Measurements from ENCODE around the gene PPP1R26. TPM values are rescaled to one million over a fixed set of nuclear protein-coding genes. Genes with fewer than 3 reads are reported as not detected.

Gene PPP1R26
- total and polyA plus RNA-seq, 2 of the 8 experiments (the other 6 are each of a cell fraction or from before 2014, with no cell fraction given) = 9.8 to 32.7 TPM

DNA sequence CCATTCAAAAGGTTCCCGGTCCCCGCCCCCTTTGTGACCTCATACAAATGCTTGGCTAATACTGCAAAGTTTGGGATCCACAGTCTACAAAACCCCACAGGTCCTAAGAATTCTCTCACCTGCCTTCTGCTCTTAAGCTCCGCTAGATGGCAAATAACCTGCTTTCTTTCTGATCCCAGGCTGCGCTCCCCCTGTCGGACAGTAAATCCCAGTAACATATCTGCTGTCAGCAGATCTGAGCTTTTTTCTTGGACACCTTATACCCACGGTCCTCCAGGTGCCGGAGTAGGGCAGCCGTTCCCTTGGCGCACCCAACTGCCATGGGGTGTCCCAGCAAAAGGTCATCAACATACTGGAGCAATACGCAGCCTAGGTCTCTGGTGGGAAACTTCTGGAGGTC is 39.0 kb upstream of the PPP1R26 start:
- Histone ChIP-seq H2AFZ (ENCODE audit: low read length) (no peak overlapping the region), H2BK12ac (ENCODE audit: low read depth, low read length) (no peak overlapping the region), H3K79me2 (ENCODE audit: control insufficient read depth in 1 of 2, insufficient read depth in 2 of 2, low read length in 2 of 2) (no peaks in the 10 kb centered on the region), H4K20me1 (replicated peaks in 1 of 2; ENCODE audit: control insufficient read depth in 1 of 2, insufficient read depth in 2 of 2, low read length in 2 of 2) (no peaks in the 10 kb centered on the region), H3K27me3 (replicated peaks in 1 of 4; ENCODE audit: control insufficient read depth in 3 of 4, extremely low read depth in 1 of 4, insufficient read depth in 3 of 4, low read length in 3 of 4) (no peaks in the 10 kb centered on the region), H3K14ac (ENCODE audit: insufficient read length) (no peak overlapping the region), H3K4me3 (ENCODE audit: extremely low read depth in 1 of 4, insufficient read depth in 2 of 4, low read depth in 3 of 4, low read length in 4 of 4) (no peak overlapping the region), H3K23ac (ENCODE audit: insufficient read length) (no peak overlapping the region), H3K4ac (replicated peaks; ENCODE audit: insufficient read length, low read depth, low read length) (no peak overlapping the region), H3K9ac (replicated peaks in 1 of 4; ENCODE audit: extremely low read depth in 1 of 4, low read depth in 3 of 4, low read length in 3 of 4) (no peak overlapping the region), H2BK15ac (ENCODE audit: low read length) (no peak overlapping the region), H3K9me3 (ENCODE audit: insufficient read depth in 2 of 2, low read depth in 1 of 2, low read length in 1 of 2) (peaks cover 0 to 4% of the 10 kb centered on the region in 2 experiments; a peak in 1 of 4 replicates), H4K91ac (replicated peaks; ENCODE audit: insufficient read length, low read length) (no peak overlapping the region), H3K4me1 (replicated peaks in 1 of 4; ENCODE audit: control insufficient read depth in 3 of 4, insufficient read depth in 4 of 4, low read length in 3 of 4) (no peaks in the 10 kb centered on the region; a peak in 1 of 7 replicates), H2BK120ac (replicated peaks; ENCODE audit: low read depth, low read length) (no peak overlapping the region), H3K27ac (ENCODE audit: low read depth, low read length) (no peak overlapping the region), H3K36me3 (ENCODE audit: control insufficient read depth in 2 of 4, insufficient read depth in 4 of 4, low read length in 3 of 4) (no peaks in the 10 kb centered on the region), H2BK20ac (ENCODE audit: low read length) (no peak overlapping the region), H3K18ac (ENCODE audit: extremely low read depth, low read length) (no peak overlapping the region), H4K5ac (ENCODE audit: insufficient read length, low read depth, low read length) (no peak overlapping the region), H3K23me2 (ENCODE audit: low read depth, low read length) (no peaks in the 10 kb centered on the region), H3K4me2 (ENCODE audit: insufficient read depth in 1 of 2, low read depth in 2 of 2, low read length in 2 of 2) (no peak overlapping the region), H2BK5ac (ENCODE audit: low read depth, low read length) (no peak overlapping the region), H4K8ac (ENCODE audit: extremely low read depth, insufficient read depth, low read length) (no peak overlapping the region), H2AK5ac (ENCODE audit: low read depth, low read length) (no peak overlapping the region), H3K79me1 (ENCODE audit: low read depth, low read length) (no peaks in the 10 kb centered on the region), H3K56ac (replicated peaks; ENCODE audit: insufficient read length, low read depth, low read length) (no peak overlapping the region)
- CTCF ChIA-PET (ENCODE audit: partially characterized antibody) = interaction anchor here (0.6 to 5.3 kb wide), 8 partner anchors 19 to 379 kb away, joined by 3 to 47 read pairs (median 8); no protein-coding TSS in a partner anchor
- FAIRE-seq (no peak), DNase-seq (ENCODE audit: low read depth in 1 of 2, low spot score in 2 of 2) (no peak)
- POLR2A ChIA-PET (ENCODE audit: partially characterized antibody) = no interaction called here
- WGBS, 2 experiments (ENCODE audit: extremely low coverage in 1 of 2, insufficient coverage in 1 of 2, insufficient read length in 1 of 2, insufficient replicate concordance in 2 of 2, low coverage in 1 of 2, low lambda C conversion rate in 2 of 2, missing lambda C conversion rate in 1 of 2) = 80% methylated on average over 10 of the region's 10 CpGs; no CpG with 5 or more reads in 1 of the 2 experiments
- TF ChIP-seq CHD1 (IDR thresholded peaks at IDR 0.05; ENCODE audit: low read depth, low read length) = no peak
- TF ChIP-seq, protein P1, sequence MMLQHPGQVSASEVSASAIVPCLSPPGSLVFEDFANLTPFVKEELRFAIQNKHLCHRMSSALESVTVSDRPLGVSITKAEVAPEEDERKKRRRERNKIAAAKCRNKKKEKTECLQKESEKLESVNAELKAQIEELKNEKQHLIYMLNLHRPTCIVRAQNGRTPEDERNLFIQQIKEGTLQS (IDR thresholded peaks at IDR 0.05; ENCODE audit: insufficient read depth, low read depth, low read length) = no peak
- TF ChIP-seq JUND (IDR thresholded peaks at IDR 0.05; ENCODE audit: low read length) = no peak
- TF ChIP-seq RBBP5 (IDR thresholded peaks at IDR 0.05; ENCODE audit: borderline replicate concordance, low read depth, low read length) = no peak
- TF ChIP-seq, protein P2, sequence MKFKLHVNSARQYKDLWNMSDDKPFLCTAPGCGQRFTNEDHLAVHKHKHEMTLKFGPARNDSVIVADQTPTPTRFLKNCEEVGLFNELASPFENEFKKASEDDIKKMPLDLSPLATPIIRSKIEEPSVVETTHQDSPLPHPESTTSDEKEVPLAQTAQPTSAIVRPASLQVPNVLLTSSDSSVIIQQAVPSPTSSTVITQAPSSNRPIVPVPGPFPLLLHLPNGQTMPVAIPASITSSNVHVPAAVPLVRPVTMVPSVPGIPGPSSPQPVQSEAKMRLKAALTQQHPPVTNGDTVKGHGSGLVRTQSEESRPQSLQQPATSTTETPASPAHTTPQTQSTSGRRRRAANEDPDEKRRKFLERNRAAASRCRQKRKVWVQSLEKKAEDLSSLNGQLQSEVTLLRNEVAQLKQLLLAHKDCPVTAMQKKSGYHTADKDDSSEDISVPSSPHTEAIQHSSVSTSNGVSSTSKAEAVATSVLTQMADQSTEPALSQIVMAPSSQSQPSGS (IDR thresholded peaks at IDR 0.05; ENCODE audit: low read length) = no peak
- no peak for TF ChIP-seq KDM5A (IDR thresholded peaks at IDR 0.05; ENCODE audit: low read length)
- no peak for TF ChIP-seq FOSL1 (IDR thresholded peaks at IDR 0.05; ENCODE audit: insufficient read depth, low read depth, low read length)
- TF ChIP-seq, protein P3, sequence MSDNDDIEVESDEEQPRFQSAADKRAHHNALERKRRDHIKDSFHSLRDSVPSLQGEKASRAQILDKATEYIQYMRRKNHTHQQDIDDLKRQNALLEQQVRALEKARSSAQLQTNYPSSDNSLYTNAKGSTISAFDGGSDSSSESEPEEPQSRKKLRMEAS (IDR thresholded peaks at IDR 0.05) = no peak
- TF ChIP-seq SIN3A (conservative IDR thresholded peaks at IDR 0.05 in 1 of 2, IDR thresholded peaks at IDR 0.05 in 1 of 2; ENCODE audit: low read depth in 1 of 2, low read length in 2 of 2) = no peak
- no peak for TF ChIP-seq HDAC6 (IDR thresholded peaks at IDR 0.05; ENCODE audit: low read depth, low read length)
- TF ChIP-seq TBP (IDR thresholded peaks at IDR 0.05; ENCODE audit: low read depth, low read length) = no peak
